HepG2 (cell line): ENCODE data around the gene GRAMD2A. TPM values are rescaled to one million over a fixed set of nuclear protein-coding genes. Genes with fewer than 3 reads are reported as not detected.
A peak's percentile ranks its signal among the peaks of the same experiment; 100 is the strongest.

Experiments
- DMTF1 ChIP-seq: sonication (generic); formaldehyde crosslinking; IDR thresholded peaks from 2 replicates; pipeline ENCODE4 v1.4.0; 2020; ENCODE audit warnings: mild to moderate bottlenecking, missing genetic modification reagents
- JARID2 ChIP-seq: sonication (generic); formaldehyde crosslinking; IDR thresholded peaks from 2 replicates; pipeline ENCODE4 v1.8.1; 2023; ENCODE audit warnings: missing genetic modification reagents, inconsistent platforms; ENCODE audit not compliant: insufficient replicate concordance
- MED1 ChIP-seq: sonication (generic); formaldehyde crosslinking; IDR thresholded peaks from 2 replicates; pipeline ENCODE4 v1.4.0; 2020; ENCODE audit warnings: missing genetic modification reagents
- PRDM4 ChIP-seq: sonication (generic); formaldehyde crosslinking; IDR thresholded peaks from 2 replicates; pipeline ENCODE4 v1.9.0; 2021; ENCODE audit warnings: missing genetic modification reagents, borderline replicate concordance
- SALL1 ChIP-seq: sonication (generic); formaldehyde crosslinking; IDR thresholded peaks from 2 replicates; pipeline ENCODE4 v1.8.0; 2022; ENCODE audit warnings: mild to moderate bottlenecking, missing genetic modification reagents
- SIN3A ChIP-seq: IDR thresholded peaks from 2 replicates; pipeline ENCODE4 v1.6.1; 2011; ENCODE audit warnings: low read depth, mild to moderate bottlenecking, control low read depth, low read length, borderline replicate concordance
- THYN1 ChIP-seq: sonication (generic); formaldehyde crosslinking; IDR thresholded peaks from 2 replicates; pipeline ENCODE4 v1.8.1; 2023; ENCODE audit warnings: low read depth, mild to moderate bottlenecking, moderate library complexity, missing genetic modification reagents, borderline replicate concordance
- ZBTB37 ChIP-seq: sonication (generic); formaldehyde crosslinking; IDR thresholded peaks from 2 replicates; pipeline ENCODE4 v1.4.0; 2020; ENCODE audit warnings: mild to moderate bottlenecking, missing genetic modification reagents
- ZNF331 ChIP-seq: sonication (generic); formaldehyde crosslinking; IDR thresholded peaks from 2 replicates; pipeline ENCODE4 v1.4.0; 2020; ENCODE audit warnings: missing genetic modification reagents
- ZNF34 ChIP-seq: sonication (generic); formaldehyde crosslinking; IDR thresholded peaks from 2 replicates; pipeline ENCODE4 v1.4.0; 2020; ENCODE audit warnings: mild to moderate bottlenecking, missing genetic modification reagents, borderline replicate concordance
- ZNF501 ChIP-seq: sonication (generic); formaldehyde crosslinking; IDR thresholded peaks from 2 replicates; pipeline ENCODE4 v1.5.1; 2020; ENCODE audit warnings: mild to moderate bottlenecking, moderate library complexity, missing genetic modification reagents
- ZNF646 ChIP-seq: sonication (generic); formaldehyde crosslinking; IDR thresholded peaks from 2 replicates; pipeline ENCODE4 v1.9.0; 2021; ENCODE audit warnings: mild to moderate bottlenecking, missing genetic modification reagents
- ZNF672 ChIP-seq: sonication (generic); formaldehyde crosslinking; IDR thresholded peaks from 2 replicates; pipeline ENCODE4 v1.8.1; 2022; ENCODE audit warnings: missing genetic modification reagents
- ZSCAN22 ChIP-seq: sonication (generic); formaldehyde crosslinking; IDR thresholded peaks from 2 replicates; pipeline ENCODE4 v1.4.0; 2020; ENCODE audit warnings: mild to moderate bottlenecking, missing genetic modification reagents
- ZSCAN9 ChIP-seq: IDR thresholded peaks from 2 replicates; pipeline ENCODE4 v1.6.1; 2016; ENCODE audit warnings: borderline replicate concordance
- polyA plus RNA-seq, 8 experiments: library from polyadenylated mRNA; depleted of rRNA in 3 of 8; stranded (reverse) in 7 of 8; unstranded in 1 of 8; fragments of >200 nt; fragmentation: Illumina TruSeq in 4 of 8; extraction: Trizol in 4 of 8; gene quantifications; 2 replicates each; pipeline versions ENCODE4 v1.2.1 to v1.2.3, GENCODE V29; 2011 to 2016; ENCODE audit warnings: low read depth in 4 of 8, missing spikeins in 1 of 8, mixed read lengths in 1 of 8; ENCODE audit not compliant: insufficient read depth in 1 of 8
- total RNA-seq, 5 experiments: library from RNA; depleted of rRNA; stranded (reverse); fragments of >200 nt; fragmentation: Illumina TruSeq; extraction: Trizol; gene quantifications; 2 replicates each; pipeline ENCODE4 v1.2.3, GENCODE V29; 2016; ENCODE audit warnings: low read depth in 1 of 5

Gene GRAMD2A
- total and polyA plus RNA-seq, 2 of the 13 experiments (the other 11 are each of a cell fraction or from before 2014, with no cell fraction given) = 0.04 TPM; not detected in 1

GRCh38 chr15:72231066-72231832 lies 33.7 kb upstream of the GRAMD2A start, which contains the start of gene PKM (continued):
- TF ChIP-seq DMTF1 (CRISPR knock-in tag) (no peak), THYN1 (no peak), ZNF501 (CRISPR knock-in tag) (peak; percentile 96), MED1 (CRISPR knock-in tag) (peak; percentile 83), JARID2 (CRISPR knock-in tag) (no peak), SIN3A (peak; percentile 89; the same call in 1 of the 2 replicates), ZBTB37 (CRISPR knock-in tag) (0 out of 2 replicates have a peak, but pooled peaks have one; percentile 13), SALL1 (CRISPR knock-in tag) (peak; percentile 80), ZNF34 (CRISPR knock-in tag) (peak; percentile 62; the same call in 1 of the 2 replicates), PRDM4 (CRISPR knock-in tag) (no peak), ZSCAN9 (0 out of 2 replicates have a peak, but pooled peaks have one; percentile 66), ZSCAN22 (CRISPR knock-in tag) (peak; percentile 40), ZNF672 (CRISPR knock-in tag) (no peak), ZNF646 (no peak), ZNF331 (CRISPR knock-in tag) (peak; percentile 58)
